ENCODE results near the gene BRMS1L. TPM values are rescaled to one million over a fixed set of nuclear protein-coding genes. Genes with fewer than 3 reads are reported as not detected.
A peak's percentile ranks its signal among the peaks of the same experiment; 100 is the strongest.

BRMS1L gene
- total and polyA plus RNA-seq, 9 of the 15 experiments (the other 6 are each of a cell fraction or from before 2014, with no cell fraction given), result 1.2 to 4.7 (median 3.3) TPM

GRCh38 chr14:35858521-35859209, 32.5 kb downstream of the BRMS1L start:
- DNase-seq (ENCODE audit: extremely low read depth in 1 of 4, low spot score in 3 of 4), result no peak
- BruUV-seq (replicated peaks), result no TSS peak
- H2AFZ ChIP-seq (ENCODE audit: low read depth, low read length), result no peak overlapping the region
- ChIA-PET POLR2A (interaction anchor here (0.7 kb wide), 1 partner anchor 740 kb away, joined by 3 read pairs; no protein-coding TSS in a partner anchor), CTCF (ENCODE audit: low intra/inter-chr PET ratio) (no interaction called here)
- H3K36me3 ChIP-seq (ENCODE audit: control insufficient read depth, insufficient read depth, low read length), result peaks cover 5% of the 10 kb centered on the region; the same call in 1 of the 3 replicates
- no peak overlapping the region for H3K4me3 ChIP-seq
- no peak for ATAC-seq
- no peaks in the 10 kb centered on the region for H4K20me1 ChIP-seq (replicated peaks; ENCODE audit: control insufficient read depth, insufficient read depth, low read length)
- 56% methylated on average over 7 of the region's 7 CpGs for WGBS (ENCODE audit: insufficient coverage, low coverage, missing lambda C conversion rate)
- H3K9me3 ChIP-seq (replicated peaks; ENCODE audit: control insufficient read depth, insufficient read depth, low read depth, low read length), result no peaks in the 10 kb centered on the region
- H3K4me1 ChIP-seq (replicated peaks in 1 of 2; ENCODE audit: control insufficient read depth in 2 of 2, insufficient read depth in 2 of 2, low read length in 2 of 2), result peaks cover 0 to 6% of the 10 kb centered on the region in 2 experiments; a peak in 2 of 5 replicates
- H3K4me2 ChIP-seq (ENCODE audit: insufficient read depth, low read length), result no peak overlapping the region
- no peaks in the 10 kb centered on the region for H3K79me2 ChIP-seq (ENCODE audit: control insufficient read depth, insufficient read depth, low read length)
- intact Hi-C loops (cut with micrococcal nuclease), result no loop called here
- FAIRE-seq, result no peak
- no peak overlapping the region for H3K9ac ChIP-seq (ENCODE audit: insufficient read depth in 1 of 2, low read depth in 2 of 2, low read length in 2 of 2)
- in situ Hi-C loops (cut with MboI), result no loop called here
- H3K27me3 ChIP-seq (ENCODE audit: control insufficient read depth in 2 of 2, insufficient read depth in 2 of 2, low read length in 2 of 2), result no peaks in the 10 kb centered on the region
- H3K27ac ChIP-seq (ENCODE audit: extremely low read depth, low read depth, low read length), result no peak overlapping the region
- no peaks in the 10 kb centered on the region for H3K9me1 ChIP-seq (ENCODE audit: control insufficient read depth, insufficient read depth, low read length)
- TF ChIP-seq CCAR2 (IDR thresholded peaks at IDR 0.05; ENCODE audit: low read depth, low read length) (no peak), PURB (CRISPR knock-in tag; IDR thresholded peaks at IDR 0.05; ENCODE audit: low read depth) (no peak), E2F4 (CRISPR knock-in tag; IDR thresholded peaks at IDR 0.05; ENCODE audit: low read depth) (no peak), ZNF282 (CRISPR knock-in tag; IDR thresholded peaks at IDR 0.05) (no peak), FOSL1 (tag; conservative IDR thresholded peaks at IDR 0.05) (0 out of 2 replicates have a peak, but pooled peaks have one; percentile 26), HDAC8 (tag; IDR thresholded peaks at IDR 0.05) (no peak), CREB1 (IDR thresholded peaks at IDR 0.05) (no peak), CREB1 (CRISPR knock-in tag; IDR thresholded peaks at IDR 0.05) (no peak), MYNN (IDR thresholded peaks at IDR 0.05) (no peak), MYNN (CRISPR knock-in tag; IDR thresholded peaks at IDR 0.05) (no peak)
- TF ChIP-seq, protein P1, sequence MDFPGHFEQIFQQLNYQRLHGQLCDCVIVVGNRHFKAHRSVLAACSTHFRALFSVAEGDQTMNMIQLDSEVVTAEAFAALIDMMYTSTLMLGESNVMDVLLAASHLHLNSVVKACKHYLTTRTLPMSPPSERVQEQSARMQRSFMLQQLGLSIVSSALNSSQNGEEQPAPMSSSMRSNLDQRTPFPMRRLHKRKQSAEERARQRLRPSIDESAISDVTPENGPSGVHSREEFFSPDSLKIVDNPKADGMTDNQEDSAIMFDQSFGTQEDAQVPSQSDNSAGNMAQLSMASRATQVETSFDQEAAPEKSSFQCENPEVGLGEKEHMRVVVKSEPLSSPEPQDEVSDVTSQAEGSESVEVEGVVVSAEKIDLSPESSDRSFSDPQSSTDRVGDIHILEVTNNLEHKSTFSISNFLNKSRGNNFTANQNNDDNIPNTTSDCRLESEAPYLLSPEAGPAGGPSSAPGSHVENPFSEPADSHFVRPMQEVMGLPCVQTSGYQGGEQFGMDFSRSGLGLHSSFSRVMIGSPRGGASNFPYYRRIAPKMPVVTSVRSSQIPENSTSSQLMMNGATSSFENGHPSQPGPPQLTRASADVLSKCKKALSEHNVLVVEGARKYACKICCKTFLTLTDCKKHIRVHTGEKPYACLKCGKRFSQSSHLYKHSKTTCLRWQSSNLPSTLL (IDR thresholded peaks at IDR 0.05), result 0 out of 2 replicates have a peak, but pooled peaks have one; percentile 43

Data from K562 (cell line).